PC-3 (cell line): Measurements from ENCODE around the gene ITPRID2.

ENCODE experiments used
- CTCF ChIP-seq: fragments of 300-600 bp; sonication (generic); conservative IDR thresholded peaks from 2 replicates; pipeline ENCODE4 v1.5.1; 2017; ENCODE audit warnings: antibody characterized with exemption, low read depth, mild to moderate bottlenecking, low read length
- EZH2 ChIP-seq: fragments of 300-600 bp; sonication (generic); IDR thresholded peaks from one replicate; pipeline ENCODE4 v1.6.1; 2017; ENCODE audit warnings: antibody characterized with exemption, mild to moderate bottlenecking, low read length; ENCODE audit not compliant: unreplicated experiment
- EZH2phosphoT487 ChIP-seq: fragments of 300-600 bp; sonication (generic); IDR thresholded peaks from 2 replicates; pipeline ENCODE4 v1.6.1; 2018; ENCODE audit warnings: mild to moderate bottlenecking, antibody characterized with exemption, low read length, borderline replicate concordance

GRCh38 chr2:181947273-181947672 is 55.7 kb downstream of the ITPRID2 start:
- no peak for TF ChIP-seq EZH2phosphoT487
- TF ChIP-seq EZH2 = no peak
- no peak for TF ChIP-seq CTCF
